ENCODE measurements around the gene LTBP4. TPM values are rescaled to one million over a fixed set of nuclear protein-coding genes. Genes with fewer than 3 reads are reported as not detected.

The LTBP4 gene
- total RNA-seq, 1 donor from 2014 or later = 21.6 TPM

GRCh38 chr19:40567040-40567749 lies 34.0 kb upstream of the LTBP4 start:
- TF ChIP-seq, protein P1, sequence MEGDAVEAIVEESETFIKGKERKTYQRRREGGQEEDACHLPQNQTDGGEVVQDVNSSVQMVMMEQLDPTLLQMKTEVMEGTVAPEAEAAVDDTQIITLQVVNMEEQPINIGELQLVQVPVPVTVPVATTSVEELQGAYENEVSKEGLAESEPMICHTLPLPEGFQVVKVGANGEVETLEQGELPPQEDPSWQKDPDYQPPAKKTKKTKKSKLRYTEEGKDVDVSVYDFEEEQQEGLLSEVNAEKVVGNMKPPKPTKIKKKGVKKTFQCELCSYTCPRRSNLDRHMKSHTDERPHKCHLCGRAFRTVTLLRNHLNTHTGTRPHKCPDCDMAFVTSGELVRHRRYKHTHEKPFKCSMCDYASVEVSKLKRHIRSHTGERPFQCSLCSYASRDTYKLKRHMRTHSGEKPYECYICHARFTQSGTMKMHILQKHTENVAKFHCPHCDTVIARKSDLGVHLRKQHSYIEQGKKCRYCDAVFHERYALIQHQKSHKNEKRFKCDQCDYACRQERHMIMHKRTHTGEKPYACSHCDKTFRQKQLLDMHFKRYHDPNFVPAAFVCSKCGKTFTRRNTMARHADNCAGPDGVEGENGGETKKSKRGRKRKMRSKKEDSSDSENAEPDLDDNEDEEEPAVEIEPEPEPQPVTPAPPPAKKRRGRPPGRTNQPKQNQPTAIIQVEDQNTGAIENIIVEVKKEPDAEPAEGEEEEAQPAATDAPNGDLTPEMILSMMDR (IDR thresholded peaks at IDR 0.05; ENCODE audit: insufficient read depth, low read length, severe bottlenecking) = no peak
- no peak overlapping the region for H3K4me3 ChIP-seq (ENCODE audit: low read depth, low read length)
- H3K36me3 ChIP-seq (ENCODE audit: control insufficient read depth, insufficient read depth, low read length) = no peaks in the 10 kb centered on the region
- FAIRE-seq = no peak
- DNase-seq (ENCODE audit: low read depth) = no peak
- peaks cover 7% of the 10 kb centered on the region for H3K27me3 ChIP-seq (ENCODE audit: control insufficient read depth, insufficient read depth, low read length)

GRCh38 chr19:40567750-40568494 lies 33.2 kb upstream of the LTBP4 start:
- Histone ChIP-seq H3K27me3 (ENCODE audit: control insufficient read depth, insufficient read depth, low read length) (peaks cover 7% of the 10 kb centered on the region), H3K36me3 (ENCODE audit: control insufficient read depth, insufficient read depth, low read length) (no peaks in the 10 kb centered on the region), H3K4me3 (ENCODE audit: low read depth, low read length) (peak overlapping the region; percentile 9)
- FAIRE-seq = no peak
- TF ChIP-seq, protein P1 (IDR thresholded peaks at IDR 0.05; ENCODE audit: insufficient read depth, low read length, severe bottlenecking) = no peak
- DNase-seq (ENCODE audit: low read depth) = no peak

DNA sequence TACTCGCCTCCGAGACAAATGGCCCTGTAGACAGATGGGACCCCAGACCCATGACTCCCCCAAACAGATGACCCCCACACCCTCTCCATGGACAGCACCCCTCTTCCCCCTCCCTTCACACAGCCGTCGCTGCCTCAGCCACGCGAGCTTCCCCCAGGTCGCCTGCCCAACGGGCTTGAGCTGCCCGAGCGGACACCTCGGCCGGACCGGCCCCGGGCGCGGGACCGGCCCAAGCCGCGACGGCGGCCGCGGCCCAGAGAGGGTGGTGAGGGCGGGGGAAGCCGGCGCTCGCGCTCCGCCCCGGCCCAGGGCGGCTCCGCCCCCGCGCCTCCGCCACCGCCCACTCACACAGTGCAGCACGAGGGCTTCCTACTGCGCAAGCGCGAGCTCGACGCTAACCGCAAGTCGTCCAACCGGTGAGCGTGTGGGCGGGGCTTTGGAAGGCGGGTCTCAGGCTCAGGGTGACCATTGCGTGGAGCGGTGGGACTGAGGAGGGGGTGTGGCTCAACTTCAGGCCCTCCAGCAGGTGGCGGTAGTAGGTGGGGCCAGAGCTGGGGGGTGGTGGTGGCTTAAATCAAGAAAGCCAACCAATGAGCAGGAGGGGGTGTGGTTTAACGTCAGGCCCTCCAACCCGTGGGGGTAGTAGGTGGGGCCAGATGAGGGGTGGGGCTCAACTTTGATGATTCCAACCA lies 30.7 kb upstream of the LTBP4 start:
- TF ChIP-seq, protein P1 (IDR thresholded peaks at IDR 0.05; ENCODE audit: insufficient read depth, low read length, severe bottlenecking) = no peak
- H3K27me3 ChIP-seq (ENCODE audit: control insufficient read depth, insufficient read depth, low read length) = peaks cover 7% of the 10 kb centered on the region
- DNase-seq (ENCODE audit: low read depth) = peak; percentile 98
- H3K4me3 ChIP-seq (ENCODE audit: low read depth, low read length) = peak overlapping the region; percentile 47
- FAIRE-seq = no peak
- H3K36me3 ChIP-seq (ENCODE audit: control insufficient read depth, insufficient read depth, low read length) = no peaks in the 10 kb centered on the region

DNA sequence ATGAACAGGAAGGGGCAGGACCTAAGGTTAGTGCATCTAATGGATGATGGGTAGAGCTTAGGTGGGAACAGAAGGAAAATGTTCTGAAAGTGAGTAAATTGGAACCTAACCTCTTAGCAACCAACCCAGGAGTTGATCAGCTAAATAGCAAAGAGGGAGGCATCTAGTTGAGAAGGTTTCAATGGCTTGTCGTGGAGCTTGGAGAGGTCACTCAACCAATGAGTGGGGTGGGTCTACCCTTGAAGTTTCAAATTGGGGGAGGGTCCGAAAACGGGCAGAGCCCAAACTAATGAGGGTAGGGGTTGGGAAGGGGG lies 30.2 kb upstream of the LTBP4 start:
- Histone ChIP-seq H3K4me3 (ENCODE audit: low read depth, low read length) (peak overlapping the region; percentile 11), H3K27me3 (ENCODE audit: control insufficient read depth, insufficient read depth, low read length) (peaks cover 7% of the 10 kb centered on the region), H3K36me3 (ENCODE audit: control insufficient read depth, insufficient read depth, low read length) (no peaks in the 10 kb centered on the region)
- FAIRE-seq = no peak
- no peak for DNase-seq (ENCODE audit: low read depth)
- TF ChIP-seq, protein P1 (IDR thresholded peaks at IDR 0.05; ENCODE audit: insufficient read depth, low read length, severe bottlenecking) = no peak

DNA sequence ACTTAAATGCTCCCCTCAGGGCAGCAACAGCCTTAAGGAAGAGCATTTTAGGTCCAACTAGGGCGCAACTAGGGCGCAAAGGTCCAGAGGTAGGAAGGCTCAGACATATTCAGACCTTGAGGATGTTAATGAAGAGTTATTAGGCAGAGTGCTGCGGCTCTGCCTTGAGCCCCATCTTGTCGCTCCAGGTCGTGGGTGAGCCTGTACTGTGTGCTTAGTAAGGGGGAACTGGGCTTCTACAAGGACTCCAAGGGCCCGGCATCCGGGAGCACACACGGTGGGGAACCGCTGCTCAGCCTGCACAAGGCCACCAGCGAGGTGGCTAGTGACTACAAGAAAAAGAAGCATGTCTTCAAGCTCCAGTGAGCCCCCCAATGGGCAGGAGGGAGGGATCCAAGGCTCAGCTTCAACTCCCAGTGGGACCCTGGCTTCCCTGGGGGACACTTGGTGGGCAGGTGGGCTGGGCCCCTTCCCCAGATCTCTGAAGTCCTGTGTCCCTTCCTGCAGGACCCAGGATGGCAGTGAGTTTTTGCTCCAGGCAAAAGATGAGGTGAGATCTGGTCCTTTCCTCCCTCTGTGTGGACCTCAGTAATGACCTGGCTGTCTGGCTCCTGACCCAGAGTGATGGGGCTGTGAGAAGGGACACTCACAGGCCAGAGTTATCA lies 29.2 kb upstream of the LTBP4 start:
- DNase-seq (ENCODE audit: low read depth) (no peak), FAIRE-seq (no peak)
- Histone ChIP-seq H3K4me3 (ENCODE audit: low read depth, low read length) (no peak overlapping the region), H3K27me3 (ENCODE audit: control insufficient read depth, insufficient read depth, low read length) (peaks cover 7% of the 10 kb centered on the region), H3K36me3 (ENCODE audit: control insufficient read depth, insufficient read depth, low read length) (no peaks in the 10 kb centered on the region)
- TF ChIP-seq, protein P1 (IDR thresholded peaks at IDR 0.05; ENCODE audit: insufficient read depth, low read length, severe bottlenecking) = no peak

All from bronchial epithelial cell (primary cell).